HCT116 (cell line): Measurements from ENCODE around the gene RMND1.

Experiments
- CBX3 ChIP-seq: IDR thresholded peaks from 2 replicates; pipeline ENCODE4 v1.6.1; 2012; ENCODE audit warnings: low read depth
- CTCF ChIP-seq, 3 experiments: fragments of 200-600 bp in 1 of 3; sonication (generic) in 1 of 3; IDR thresholded peaks in 2 of 3; conservative IDR thresholded peaks in 1 of 3; 2 replicates each; pipeline ENCODE4 v1.5.1; 2012 to 2017; ENCODE audit warnings: low read depth in 2 of 3, low read length in 2 of 3, antibody characterized with exemption in 1 of 3, borderline replicate concordance in 1 of 3, control low read depth in 1 of 3, mild to moderate bottlenecking in 1 of 3, mixed read lengths in 1 of 3, mixed run types in 1 of 3, moderate library complexity in 1 of 3; ENCODE audit not compliant: insufficient read depth in 1 of 3
- EZH2 ChIP-seq: fragments of 200-600 bp; sonication (generic); IDR thresholded peaks from 2 replicates; pipeline ENCODE4 v1.6.1; 2017; ENCODE audit warnings: antibody characterized with exemption, mixed run types
- POLR2A ChIP-seq: IDR thresholded peaks from 2 replicates; pipeline ENCODE4 v1.7.0; 2011; ENCODE audit warnings: borderline replicate concordance; ENCODE audit not compliant: insufficient read depth, insufficient read length; ENCODE audit errors: extremely low read depth
- POLR2AphosphoS5 ChIP-seq: IDR thresholded peaks from 2 replicates; pipeline ENCODE4 v1.6.1; 2011; ENCODE audit warnings: mild to moderate bottlenecking, low read depth, low read length, moderate library complexity
- YY1 ChIP-seq: IDR thresholded peaks from 2 replicates; pipeline ENCODE4 v1.6.1; 2011; ENCODE audit warnings: low read length, low read depth, moderate library complexity, mild to moderate bottlenecking; ENCODE audit not compliant: insufficient replicate concordance; ENCODE audit errors: extremely low read depth
- TF ChIP-seq, protein P1 (sequence below): IDR thresholded peaks from 2 replicates; pipeline ENCODE4 v1.6.1; 2012

- TF ChIP-seq CTCF (IDR thresholded peaks at IDR 0.05 in 2 of 3, conservative IDR thresholded peaks at IDR 0.05 in 1 of 3; ENCODE audit: borderline replicate concordance in 1 of 3, insufficient read depth in 1 of 3, low read depth in 2 of 3, low read length in 2 of 3) = no peak
- TF ChIP-seq, protein P1, sequence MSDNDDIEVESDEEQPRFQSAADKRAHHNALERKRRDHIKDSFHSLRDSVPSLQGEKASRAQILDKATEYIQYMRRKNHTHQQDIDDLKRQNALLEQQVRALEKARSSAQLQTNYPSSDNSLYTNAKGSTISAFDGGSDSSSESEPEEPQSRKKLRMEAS = peak; percentile 91
- no peak for TF ChIP-seq POLR2A
- TF ChIP-seq POLR2AphosphoS5 = no peak; the same call in 1 of the 2 replicates
- TF ChIP-seq CBX3 = peak; percentile 85
- no peak for TF ChIP-seq EZH2
- no peak for TF ChIP-seq YY1
These were observed 61.6 kb downstream of the RMND1 start for GRCh38 chr6:151390276-151390850.
